Astrocyte (in vitro differentiated cells and primary cell): ENCODE results near the gene JPH4. TPM values are rescaled to one million over a fixed set of nuclear protein-coding genes. Genes with fewer than 3 reads are reported as not detected.

Experiments
- DNase-seq: peaks from one replicate; pipeline ENCODE4 v3.0.0-alpha.2; 2010; ENCODE audit warnings: low read depth
- FAIRE-seq: peaks from 2 replicates; lab custom pipeline; 2011; peaks lifted over from hg19 to GRCh38; lab: Jason Lieb, UNC
- H2AFZ ChIP-seq: 2 replicates; pipeline ENCODE4 v1.6.0; 2012; ENCODE audit warnings: low read depth, low read length, inconsistent platforms
- H3K27ac ChIP-seq: 2 replicates; pipeline ENCODE4 v1.5.1; 2011; ENCODE audit warnings: low read depth, low read length, inconsistent platforms
- H3K27me3 ChIP-seq: 2 replicates; pipeline ENCODE4 v1.6.0; 2011; ENCODE audit warnings: low read length, inconsistent platforms; ENCODE audit not compliant: insufficient read depth
- H3K36me3 ChIP-seq: 2 replicates; pipeline ENCODE4 v1.5.1; 2011; ENCODE audit warnings: low read length, inconsistent platforms; ENCODE audit not compliant: insufficient read depth
- H3K4me1 ChIP-seq: 2 replicates; pipeline ENCODE4 v1.5.1; 2011; ENCODE audit warnings: low read length, inconsistent platforms; ENCODE audit not compliant: insufficient read depth
- H3K4me2 ChIP-seq: 2 replicates; pipeline ENCODE4 v1.6.0; 2012; ENCODE audit warnings: low read length, inconsistent platforms
- H3K4me3 ChIP-seq: 2 replicates; pipeline ENCODE4 v1.5.1; 2011; ENCODE audit warnings: low read depth, mild to moderate bottlenecking, low read length, inconsistent platforms; ENCODE audit not compliant: insufficient read depth
- H3K79me2 ChIP-seq: 2 replicates; pipeline ENCODE4 v1.6.0; 2012; ENCODE audit warnings: mild to moderate bottlenecking, low read length, inconsistent platforms; ENCODE audit not compliant: insufficient read depth
- H3K9ac ChIP-seq: 2 replicates; pipeline ENCODE4 v1.6.0; 2012; ENCODE audit warnings: mild to moderate bottlenecking, low read length, inconsistent platforms
- H3K9me3 ChIP-seq: 2 replicates; pipeline ENCODE4 v1.5.1; 2012; ENCODE audit warnings: low read depth, mild to moderate bottlenecking, low read length, inconsistent platforms; ENCODE audit not compliant: insufficient read depth
- H4K20me1 ChIP-seq: 2 replicates; pipeline ENCODE4 v1.6.0; 2012; ENCODE audit warnings: low read length, inconsistent platforms; ENCODE audit not compliant: insufficient read depth
- H3K27ac Mint-ChIP-seq: one replicate; pipeline ENCODE4 v1.8.0; 2021; ENCODE audit warnings: mild to moderate bottlenecking, mixed read lengths; ENCODE audit not compliant: unreplicated experiment
- H3K27me3 Mint-ChIP-seq: one replicate; pipeline ENCODE4 v1.8.0; 2021; ENCODE audit warnings: low read depth, mixed read lengths; ENCODE audit not compliant: unreplicated experiment
- H3K36me3 Mint-ChIP-seq: one replicate; pipeline ENCODE4 v1.8.0; 2021; ENCODE audit warnings: low read depth, mixed read lengths; ENCODE audit not compliant: unreplicated experiment
- H3K4me1 Mint-ChIP-seq: one replicate; pipeline ENCODE4 v1.8.0; 2021; ENCODE audit warnings: low read depth, mixed read lengths; ENCODE audit not compliant: unreplicated experiment
- H3K4me3 Mint-ChIP-seq: one replicate; pipeline ENCODE4 v1.8.0; 2021; ENCODE audit warnings: mild to moderate bottlenecking, moderate library complexity, mixed read lengths; ENCODE audit not compliant: unreplicated experiment
- H3K9me3 Mint-ChIP-seq: one replicate; pipeline ENCODE4 v1.8.0; 2021; ENCODE audit warnings: mild to moderate bottlenecking, mixed read lengths; ENCODE audit not compliant: unreplicated experiment
- CTCF ChIP-seq: IDR thresholded peaks from 2 replicates; pipeline ENCODE4 v1.5.1; 2011; ENCODE audit warnings: low read depth, mild to moderate bottlenecking, inconsistent platforms, low read length, moderate library complexity; ENCODE audit not compliant: insufficient read depth
- EZH2 ChIP-seq: IDR thresholded peaks from 2 replicates; pipeline ENCODE4 v1.6.1; 2012; ENCODE audit warnings: mild to moderate bottlenecking, low read length, inconsistent platforms; ENCODE audit not compliant: insufficient read depth
- total RNA-seq: library from RNA; stranded (reverse); gene quantifications from 2 replicates; pipeline ENCODE4 v1.2.1, GENCODE V29; 2021

JPH4 gene
- total RNA-seq, 1 donor from 2014 or later = 1.1 TPM

GRCh38 chr14:23550131-23550811 is 28.3 kb downstream of the JPH4 start:
- no peak for FAIRE-seq
- peak overlapping the region; percentile 98 for H3K4me2 ChIP-seq
- H3K27me3 Mint-ChIP-seq = no peaks in the 10 kb centered on the region
- H3K36me3 ChIP-seq = no peaks in the 10 kb centered on the region
- peaks cover 2% of the 10 kb centered on the region for H3K9me3 Mint-ChIP-seq
- H3K4me3 ChIP-seq = peak overlapping the region; percentile 73
- H3K9ac ChIP-seq = peak overlapping the region; percentile 81
- peaks cover 20% of the 10 kb centered on the region for H3K4me1 ChIP-seq
- H3K9me3 ChIP-seq = no peaks in the 10 kb centered on the region
- no peak for TF ChIP-seq EZH2
- TF ChIP-seq CTCF = no peak
- H3K36me3 Mint-ChIP-seq = peaks cover 2% of the 10 kb centered on the region
- no peaks in the 10 kb centered on the region for H4K20me1 ChIP-seq
- no peak overlapping the region for H3K27ac Mint-ChIP-seq
- no peak overlapping the region for H3K4me3 Mint-ChIP-seq
- no peak overlapping the region for H3K27ac ChIP-seq
- H3K4me1 Mint-ChIP-seq = peaks cover 8% of the 10 kb centered on the region
- DNase-seq = no peak
- H2AFZ ChIP-seq = peak overlapping the region; percentile 80
- H3K27me3 ChIP-seq = no peaks in the 10 kb centered on the region
- H3K79me2 ChIP-seq = peaks cover 5% of the 10 kb centered on the region

- Histone ChIP-seq H4K20me1 (no peaks in the 10 kb centered on the region), H3K27ac (peak overlapping the region; percentile 74), H3K79me2 (peaks cover 5% of the 10 kb centered on the region), H3K4me1 (peaks cover 20% of the 10 kb centered on the region), H3K9ac (peak overlapping the region; percentile 57), H3K36me3 (no peaks in the 10 kb centered on the region), H2AFZ (peak overlapping the region; percentile 28), H3K4me3 (no peak overlapping the region), H3K4me2 (peak overlapping the region; percentile 98), H3K27me3 (no peaks in the 10 kb centered on the region), H3K9me3 (no peaks in the 10 kb centered on the region)
- H3K4me1 Mint-ChIP-seq = peaks cover 17% of the 10 kb centered on the region
- no peaks in the 10 kb centered on the region for H3K27me3 Mint-ChIP-seq
- H3K36me3 Mint-ChIP-seq = peaks cover 9% of the 10 kb centered on the region
- TF ChIP-seq EZH2 (no peak), CTCF (no peak)
- DNase-seq = peak; percentile 56
- no peak for FAIRE-seq
- H3K4me3 Mint-ChIP-seq = no peak overlapping the region
- no peak overlapping the region for H3K27ac Mint-ChIP-seq
- peaks cover 2% of the 10 kb centered on the region for H3K9me3 Mint-ChIP-seq
These were observed 30.0 kb downstream of the JPH4 start for GRCh38 chr14:23548351-23549318.
